AG04449 (cell line): ENCODE results near the gene NDUFA5.

Source experiments
- CTCF ChIA-PET: fragments of 350-600 bp; formaldehyde crosslinking; extraction: SDS; loops from one replicate; lab custom pipeline; 2021; ENCODE audit warnings: antibody characterized with exemption; lab: Yijun Ruan, JAX
- POLR2A ChIA-PET: fragments of 400-600, 350-600 bp; formaldehyde crosslinking; extraction: SDS; loops from one replicate; lab custom pipeline; 2020; ENCODE audit warnings: antibody characterized with exemption, inconsistent platforms; lab: Yijun Ruan, JAX
- DNase-seq: peaks from one replicate; pipeline ENCODE4 v3.0.0-alpha.2; 2010; ENCODE audit warnings: low read depth, low spot score
- H3K4me3 ChIP-seq: 2 replicates; pipeline ENCODE4 v1.5.1; 2011; ENCODE audit warnings: low read depth, mild to moderate bottlenecking, control low read depth, low read length
- CTCF ChIP-seq: IDR thresholded peaks from one replicate; pipeline ENCODE4 v1.5.1; 2011; ENCODE audit warnings: mild to moderate bottlenecking, moderate library complexity, low read length, control low read depth, inconsistent platforms; ENCODE audit not compliant: insufficient read depth; ENCODE audit errors: missing control alignments

NDUFA5 gene

GRCh38 chr7:123569352-123570010 is 11.9 kb upstream of the NDUFA5 start:
- TF ChIP-seq CTCF: no peak
- POLR2A ChIA-PET: no interaction called here
- CTCF ChIA-PET: interaction anchor here (3.3 kb wide), 1 partner anchor 11 kb away, joined by 11 read pairs; no protein-coding TSS in a partner anchor
- no peak overlapping the region for H3K4me3 ChIP-seq
- no peak for DNase-seq

- POLR2A ChIA-PET: no interaction called here
- DNase-seq: no peak
- no peak for TF ChIP-seq CTCF
- CTCF ChIA-PET: no interaction called here
- no peak overlapping the region for H3K4me3 ChIP-seq
These were observed 4.5 kb upstream of the NDUFA5 start for GRCh38 chr7:123562121-123562520.

- TF ChIP-seq CTCF: no peak
- CTCF ChIA-PET: interaction anchor here (0.8 to 1.0 kb wide), 3 partner anchors 10 to 64 kb away, joined by 3 to 8 read pairs (median 4); no protein-coding TSS in a partner anchor
- DNase-seq: no peak
- POLR2A ChIA-PET: interaction anchor here (0.9 to 1.3 kb wide), 2 partner anchors 15 to 191 kb away, joined by 4 to 6 read pairs; partner anchors contain the start of gene WASL
- H3K4me3 ChIP-seq: peak overlapping the region; percentile 98
These were observed 764 bp upstream of the NDUFA5 start for GRCh38 chr7:123558289-123558874.

GRCh38 chr7:123557016-123557397 is 611 bp downstream of the NDUFA5 start:
- DNase-seq: no peak
- ChIA-PET POLR2A (interaction anchor here (1.3 kb wide), 1 partner anchor 192 kb away, joined by 6 read pairs; the partner anchor contains the start of gene WASL), CTCF (interaction anchor here (0.7 to 1.1 kb wide), 2 partner anchors 15 to 18 kb away, joined by 3 read pairs; no protein-coding TSS in a partner anchor)
- no peak for TF ChIP-seq CTCF
- peak overlapping the region; percentile 98 for H3K4me3 ChIP-seq

GRCh38 chr7:123555484-123555883 is 2.1 kb downstream of the NDUFA5 start:
- DNase-seq: no peak
- ChIA-PET CTCF (no interaction called here), POLR2A (no interaction called here)
- TF ChIP-seq CTCF: no peak
- H3K4me3 ChIP-seq: no peak overlapping the region

- no peak for DNase-seq
- no peak overlapping the region for H3K4me3 ChIP-seq
- no peak for TF ChIP-seq CTCF
- CTCF ChIA-PET: no interaction called here
- POLR2A ChIA-PET: no interaction called here
These were observed 4.5 kb downstream of the NDUFA5 start for GRCh38 chr7:123553159-123553558.
